Fibroblast of pulmonary artery (primary cell): ENCODE results near the gene FOXL3.

Source experiments
- DNase-seq: peaks from one replicate; pipeline ENCODE4 v3.0.0-alpha.2; 2010; ENCODE audit warnings: low read depth
- H3K4me3 ChIP-seq: replicated peaks from 2 replicates; pipeline ENCODE4 v1.5.1; 2011; ENCODE audit warnings: low read depth, mild to moderate bottlenecking, control low read depth, low read length, moderate library complexity
- CTCF ChIP-seq: IDR thresholded peaks from 2 replicates; pipeline ENCODE4 v1.5.1; 2011; ENCODE audit warnings: mild to moderate bottlenecking, control low read depth, low read length, inconsistent platforms; ENCODE audit errors: missing control alignments

FOXL3 gene

GRCh38 chr7:320297-320696 is 30.3 kb downstream of the FOXL3 start:
- no peak for DNase-seq
- TF ChIP-seq CTCF = no peak
- H3K4me3 ChIP-seq = no peak overlapping the region

- no peak overlapping the region for H3K4me3 ChIP-seq
- TF ChIP-seq CTCF = peak; percentile 38
- DNase-seq = peak; percentile 25
Measured at GRCh38 chr7:322111-322671, 32.2 kb downstream of the FOXL3 start.

GRCh38 chr7:322708-323111 is 32.7 kb downstream of the FOXL3 start:
- no peak for TF ChIP-seq CTCF
- no peak for DNase-seq
- H3K4me3 ChIP-seq = no peak overlapping the region

GRCh38 chr7:323410-323809 is 33.4 kb downstream of the FOXL3 start:
- no peak overlapping the region for H3K4me3 ChIP-seq
- DNase-seq = no peak
- no peak for TF ChIP-seq CTCF

- H3K4me3 ChIP-seq = no peak overlapping the region
- no peak for TF ChIP-seq CTCF
- no peak for DNase-seq
Measured at GRCh38 chr7:324011-324410, 34.0 kb downstream of the FOXL3 start.

- H3K4me3 ChIP-seq = no peak overlapping the region
- no peak for DNase-seq
- TF ChIP-seq CTCF = no peak
Measured at GRCh38 chr7:325051-325798, 35.3 kb downstream of the FOXL3 start.

GRCh38 chr7:325811-326210 is 35.8 kb downstream of the FOXL3 start:
- no peak for TF ChIP-seq CTCF
- DNase-seq = no peak

More at GRCh38 chr7:325811-326210, 35.8 kb downstream of the FOXL3 start:
- no peak overlapping the region for H3K4me3 ChIP-seq
